ENCODE measurements around the gene ESR2.
"Not testable (repeated sequence)": the region's sequence is repeated elsewhere in the genome, so short reads cannot be mapped to it uniquely, and the experiment has no call there.

ESR2 gene

DNA sequence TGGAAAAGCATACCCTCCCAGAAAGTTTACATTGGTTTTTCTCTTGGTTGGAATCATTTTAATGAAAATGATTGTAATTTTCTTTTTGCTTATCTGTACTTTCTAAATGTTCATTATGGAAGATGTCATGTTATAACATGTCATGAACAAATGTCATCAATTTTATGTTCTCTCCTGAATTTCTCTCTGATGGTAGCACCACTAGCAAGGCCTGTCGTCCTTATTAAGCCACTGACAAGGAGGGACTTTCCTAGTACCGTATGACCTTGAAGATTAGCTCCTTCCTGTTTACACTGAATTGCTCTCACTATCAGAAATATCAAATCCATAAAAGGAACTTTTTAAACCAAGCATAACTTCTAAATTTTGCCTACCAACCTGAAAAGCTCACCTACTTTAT lies 99.0 kb downstream of the ESR2 start:
- FAIRE-seq = no peak

DNA sequence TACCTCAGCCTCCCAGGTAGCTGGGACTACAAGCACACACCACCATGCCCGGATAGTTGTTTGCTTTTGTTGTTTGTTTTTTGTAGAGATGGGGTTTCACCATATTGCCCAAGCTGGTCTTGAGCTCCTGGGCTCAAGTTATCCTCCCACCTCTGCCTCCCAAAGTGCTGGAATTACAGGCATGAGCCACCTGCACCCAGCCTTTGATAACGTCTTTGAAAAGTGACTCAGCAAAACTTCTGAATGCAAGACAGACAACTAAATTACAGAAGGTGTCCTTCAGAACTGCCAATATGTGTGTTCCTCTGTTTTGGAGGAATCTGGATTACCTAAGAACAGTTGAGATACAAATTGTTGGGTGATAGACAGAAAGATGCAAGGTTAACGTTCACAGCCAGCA lies 99.8 kb downstream of the ESR2 start:
- FAIRE-seq = no peak

DNA sequence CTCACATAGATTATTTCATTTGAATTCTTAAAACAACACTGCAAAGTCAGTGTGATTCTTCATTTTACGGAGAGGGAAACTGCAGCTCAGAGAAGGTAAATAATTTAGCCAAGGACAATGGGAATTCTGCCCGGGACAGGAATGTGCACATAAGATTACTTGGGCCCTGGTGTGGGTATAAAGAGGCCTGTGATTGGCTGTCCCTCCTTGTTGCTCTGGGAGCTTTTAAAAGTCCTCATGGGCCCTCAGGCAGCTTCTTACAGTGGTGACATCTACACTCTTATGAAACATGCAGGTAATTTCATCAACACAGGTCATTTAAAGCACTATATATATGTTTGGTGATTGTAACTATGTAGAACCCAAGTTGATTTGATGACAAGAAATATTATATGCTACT lies 100.3 kb downstream of the ESR2 start:
- no peak for FAIRE-seq

DNA sequence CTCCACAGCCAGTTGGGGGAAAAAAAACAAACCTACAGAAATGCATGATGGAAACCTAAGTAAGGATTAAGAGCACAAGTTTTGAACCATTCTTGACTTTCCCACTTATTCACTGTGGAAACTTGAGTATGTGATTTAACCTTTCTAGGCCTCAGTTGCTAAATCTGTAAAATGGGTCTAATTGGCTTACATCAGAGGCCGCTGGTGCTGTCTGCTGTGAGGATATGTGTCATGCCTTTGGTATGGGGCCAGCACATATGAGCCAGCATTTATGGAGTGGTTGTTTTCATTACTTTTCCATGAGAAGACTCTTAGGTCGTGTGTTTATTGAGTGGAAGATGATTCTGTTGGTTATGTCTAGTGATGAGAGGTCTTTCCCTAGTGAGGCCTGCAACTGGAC lies 102.4 kb downstream of the ESR2 start:
- FAIRE-seq = no peak

DNA sequence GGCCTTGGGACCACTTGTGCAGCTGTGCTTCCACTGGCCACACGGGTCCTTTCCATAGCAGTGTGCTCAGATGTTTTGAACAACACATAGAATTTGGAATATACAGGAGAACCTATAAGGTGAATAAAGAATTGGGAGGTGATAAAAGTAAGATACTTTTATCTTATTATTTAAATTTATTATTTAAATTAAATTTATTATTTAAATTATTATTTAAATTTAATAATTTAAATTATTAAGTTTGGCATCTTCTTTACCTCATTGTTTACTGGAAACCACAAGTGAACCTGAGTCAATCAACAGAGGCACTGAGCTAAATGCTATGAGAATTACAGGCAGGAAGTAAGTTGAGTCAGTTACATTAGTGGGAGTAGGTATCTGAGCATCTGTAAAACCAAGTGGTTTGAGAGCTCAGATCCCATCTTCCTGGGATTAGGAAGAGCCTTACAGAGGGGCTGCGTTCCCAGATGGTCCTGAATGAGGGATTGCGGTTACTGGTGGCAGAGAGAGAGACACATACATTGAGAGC lies 103.1 kb downstream of the ESR2 start:
- no peak for FAIRE-seq

DNA sequence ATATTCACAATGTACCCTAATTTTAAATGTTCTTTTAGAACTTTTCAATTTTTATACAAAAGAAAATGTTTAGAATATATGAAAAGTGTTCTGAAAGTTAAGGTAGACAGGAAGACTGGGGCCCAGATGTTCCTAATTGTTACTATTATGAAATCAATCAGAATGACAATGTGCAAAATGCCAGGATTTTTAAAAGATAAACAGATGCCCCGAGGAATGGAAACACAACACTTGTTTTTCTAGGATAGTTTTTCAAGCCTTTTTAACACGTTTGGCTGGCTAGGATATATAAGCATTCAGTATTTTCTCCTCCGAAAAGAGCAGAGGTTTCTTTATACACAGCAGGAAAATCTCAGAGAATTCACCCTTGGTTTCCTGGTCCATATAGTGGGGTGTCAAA lies 106.8 kb downstream of the ESR2 start:
- FAIRE-seq = no peak

DNA sequence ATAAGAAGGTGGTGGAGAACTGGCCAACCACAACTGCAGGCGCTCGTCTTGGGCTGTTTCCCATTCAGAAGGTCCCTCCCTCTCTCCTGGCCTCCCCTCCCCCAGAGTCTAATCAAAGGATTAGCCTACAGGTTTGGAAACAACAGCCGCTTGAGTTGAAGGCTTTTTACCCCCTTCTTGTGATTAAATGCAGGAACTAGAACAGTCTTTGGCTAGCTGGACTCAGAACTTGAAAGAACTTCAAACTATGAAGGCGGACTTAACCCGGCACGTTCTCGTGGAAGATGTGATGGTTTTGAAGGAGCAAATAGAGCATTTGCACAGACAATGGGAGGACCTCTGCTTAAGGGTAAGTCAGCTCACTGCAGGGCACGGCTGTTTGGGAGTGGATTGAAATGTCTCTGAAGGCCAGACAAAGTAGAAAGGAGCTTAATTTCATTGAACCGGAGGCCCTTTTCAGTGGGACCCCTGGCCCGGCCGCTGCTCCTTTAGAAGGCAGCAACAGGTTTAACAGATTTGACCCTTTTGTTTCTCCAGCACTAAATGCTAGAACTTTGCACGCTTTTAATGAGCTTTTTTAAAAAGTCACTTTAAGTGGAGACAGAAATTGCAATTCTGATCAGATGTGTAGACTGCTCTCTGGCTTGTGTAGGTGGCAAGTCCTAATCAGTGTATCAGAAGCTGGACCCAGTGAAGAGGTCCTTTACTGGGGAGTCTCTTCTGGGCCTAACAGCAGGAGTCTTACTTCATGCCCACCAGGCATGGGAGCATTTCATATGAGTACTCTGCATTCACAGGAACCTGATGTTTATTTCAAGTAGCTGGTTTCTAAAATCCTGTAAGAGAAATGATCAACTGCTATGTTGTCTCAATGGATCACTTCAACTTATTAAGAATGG lies 107.7 kb downstream of the ESR2 start:
- FAIRE-seq = no peak

DNA sequence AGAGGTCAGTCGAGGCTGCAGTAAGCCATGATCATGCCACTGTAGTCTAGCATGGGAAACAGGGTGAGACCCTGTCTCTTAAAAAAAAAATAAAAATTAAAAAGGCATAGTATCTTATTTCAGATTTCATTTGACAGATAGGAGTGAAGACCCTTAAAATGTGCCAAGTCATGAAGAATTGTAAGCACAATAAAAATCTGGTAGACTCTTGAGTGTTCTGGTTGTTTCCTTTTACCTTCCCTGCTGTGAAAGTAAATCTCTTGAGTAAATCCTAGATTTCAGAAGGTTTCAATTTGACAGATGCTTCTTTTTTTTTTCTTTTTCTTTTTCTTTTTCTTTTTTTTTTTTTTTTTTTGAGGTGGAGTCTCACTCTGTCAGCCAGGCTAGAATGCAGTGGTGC lies 109.0 kb downstream of the ESR2 start:
- no peak for FAIRE-seq

DNA sequence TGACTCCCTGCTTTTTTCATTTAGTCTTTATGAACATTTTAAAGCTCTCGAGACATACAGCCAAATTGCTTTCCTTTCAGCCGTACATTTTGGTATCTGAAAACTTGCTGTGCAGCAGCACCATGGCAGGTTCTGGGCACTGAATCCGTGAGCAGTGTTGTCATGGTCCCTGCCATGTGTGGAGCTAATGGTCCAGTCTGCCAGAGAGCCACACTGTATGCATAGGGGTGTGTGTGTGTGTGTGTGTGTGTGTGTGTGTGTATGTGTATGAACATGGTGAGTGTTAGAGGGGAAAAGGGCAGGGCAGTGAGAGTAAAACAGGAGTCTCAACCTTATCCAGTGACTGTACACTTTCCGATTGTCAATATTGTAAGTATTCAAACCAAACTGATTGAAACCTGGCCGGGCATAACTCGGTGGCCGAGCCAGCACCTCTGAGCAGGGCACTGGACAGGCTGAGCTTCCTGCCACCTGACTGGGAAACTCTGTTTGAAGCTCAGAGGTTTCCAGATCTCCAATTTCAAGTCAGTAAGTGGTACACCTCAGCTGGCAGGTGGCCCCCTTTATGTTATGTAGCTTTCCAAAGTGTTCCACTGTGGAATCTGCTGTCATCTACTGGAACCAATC lies 110.0 kb downstream of the ESR2 start:
- no peak for FAIRE-seq

DNA sequence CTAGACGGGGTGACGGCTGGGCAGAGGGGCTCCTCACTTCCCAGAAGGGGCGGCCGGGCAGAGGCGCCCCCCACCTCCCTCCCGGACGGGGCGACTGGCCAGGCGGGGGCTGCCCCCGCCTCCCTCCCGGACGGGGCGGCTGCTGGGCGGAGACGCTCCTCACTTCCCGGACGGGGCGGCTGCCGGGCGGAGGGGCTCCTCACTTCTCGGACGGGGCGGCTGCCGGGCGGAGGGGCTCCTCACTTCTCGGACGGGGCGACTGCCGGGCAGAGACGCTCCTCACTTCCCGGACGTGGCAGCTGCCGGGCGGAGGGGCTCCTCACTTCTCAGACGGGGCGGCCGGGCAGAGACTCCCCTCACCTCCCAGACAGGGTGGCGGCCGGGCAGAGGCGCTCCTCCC lies 111.3 kb downstream of the ESR2 start:
- not testable (repeated sequence) for FAIRE-seq

DNA sequence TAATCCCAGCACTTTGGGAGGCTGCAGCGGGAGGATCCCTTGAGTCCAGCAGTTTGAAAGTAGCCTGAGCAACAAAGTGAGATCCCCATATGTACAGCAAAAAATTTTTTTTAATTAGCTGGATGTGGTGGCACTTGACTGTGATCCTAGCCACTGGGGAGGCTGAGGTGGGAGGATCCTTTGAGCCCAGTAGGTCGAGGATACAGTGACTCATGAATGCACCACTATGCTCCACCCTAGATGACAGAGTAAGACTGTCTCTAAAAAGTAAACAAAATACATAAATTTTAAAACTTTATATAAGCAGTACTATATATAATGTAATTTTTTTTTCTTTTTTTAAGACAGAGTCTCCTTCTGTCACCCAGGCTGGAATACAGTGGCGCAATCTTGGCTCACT lies 115.4 kb downstream of the ESR2 start:
- FAIRE-seq = no peak

DNA sequence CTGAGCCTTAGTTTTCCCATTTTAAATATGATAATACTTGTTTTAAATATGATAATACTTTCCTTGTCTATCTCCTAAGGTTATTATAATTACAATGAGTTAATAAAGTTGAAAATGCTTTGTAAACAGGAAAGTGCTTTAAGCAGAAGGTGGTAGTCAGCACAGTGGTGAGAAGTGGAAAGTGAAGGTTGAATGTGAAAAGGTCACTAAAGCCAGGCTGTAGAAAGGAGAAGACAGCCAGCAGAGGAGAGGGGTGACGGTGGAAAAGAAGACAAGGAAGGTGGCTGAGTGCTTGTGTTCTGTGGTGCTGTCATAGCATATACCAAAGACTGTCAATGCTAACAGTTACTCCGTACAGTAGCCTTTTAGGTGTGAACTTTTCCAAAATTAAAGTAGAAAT lies 117.8 kb downstream of the ESR2 start:
- FAIRE-seq = no peak

DNA sequence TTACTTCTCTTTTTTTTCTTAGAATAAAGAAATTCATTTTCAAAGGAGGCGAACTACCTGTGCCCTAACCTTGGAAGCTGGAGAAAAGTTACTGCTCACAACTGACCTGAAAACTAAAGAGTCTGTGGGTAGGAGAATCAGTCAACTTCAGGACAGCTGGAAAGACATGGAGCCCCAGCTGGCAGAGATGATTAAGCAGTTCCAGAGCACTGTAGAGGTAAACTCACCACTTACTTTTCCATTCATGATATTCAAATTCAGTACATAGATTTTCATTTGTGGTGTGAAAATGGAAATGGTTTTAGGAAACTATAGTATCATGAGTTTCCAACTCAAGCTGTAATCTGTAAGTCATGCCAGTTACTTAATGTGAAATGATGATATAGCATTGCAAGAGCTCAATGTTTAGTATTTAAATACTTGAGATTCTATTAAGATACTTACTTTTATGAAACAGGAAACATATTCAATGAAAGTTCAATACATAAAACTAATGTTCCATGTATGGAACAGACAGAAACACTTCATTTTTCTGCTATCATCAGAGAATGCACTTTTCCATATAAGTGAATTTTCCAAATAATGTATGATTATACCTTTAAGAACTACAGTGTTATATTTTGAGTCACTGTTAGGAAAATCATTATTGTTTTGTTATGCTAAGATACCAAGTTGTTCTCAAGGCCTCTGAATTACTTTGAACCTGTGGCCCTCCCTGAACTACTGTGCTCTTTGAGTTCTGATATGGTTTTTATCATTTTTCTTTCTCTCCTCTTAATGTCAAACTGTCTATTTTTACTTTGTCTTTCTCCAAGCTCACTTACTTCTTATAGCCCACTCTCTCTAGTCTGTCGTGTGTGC lies 119.0 kb downstream of the ESR2 start:
- FAIRE-seq = peak; percentile 27

DNA sequence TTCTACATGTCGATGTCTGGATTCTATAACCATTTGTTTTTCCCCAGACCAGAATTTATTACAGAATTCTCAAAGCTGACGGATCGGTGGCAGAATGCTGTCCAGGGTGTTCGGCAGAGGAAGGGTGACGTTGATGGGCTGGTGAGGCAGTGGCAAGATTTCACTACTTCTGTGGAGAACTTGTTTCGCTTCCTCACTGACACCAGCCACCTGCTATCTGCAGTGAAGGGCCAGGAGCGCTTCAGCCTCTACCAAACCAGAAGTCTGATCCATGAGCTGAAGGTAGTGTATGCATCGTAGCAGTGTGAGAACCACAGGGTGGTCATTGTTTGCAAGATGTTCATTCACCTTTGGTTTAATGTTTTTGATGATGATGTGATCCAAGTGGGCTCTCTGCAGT lies 124.0 kb downstream of the ESR2 start:
- FAIRE-seq = no peak

DNA sequence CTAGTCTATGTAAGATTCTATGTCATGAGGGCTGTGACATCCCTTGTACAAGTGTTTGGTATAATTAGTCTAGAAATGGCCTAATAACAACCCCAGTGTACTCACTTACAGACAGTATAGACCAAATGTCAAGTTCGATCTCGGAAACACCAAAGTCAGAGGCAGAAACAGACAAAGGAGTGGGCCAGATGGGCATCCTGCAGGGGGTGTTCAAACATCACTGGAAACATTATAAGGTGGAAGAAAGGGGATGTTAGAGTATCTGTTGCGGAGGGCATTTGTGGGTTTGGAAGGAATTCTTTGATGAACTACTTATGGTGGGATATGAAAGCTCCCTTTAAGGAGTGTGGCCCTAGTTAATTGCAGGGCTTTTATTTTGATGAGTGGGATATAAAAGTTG lies 134.6 kb downstream of the ESR2 start:
- no peak for FAIRE-seq

DNA sequence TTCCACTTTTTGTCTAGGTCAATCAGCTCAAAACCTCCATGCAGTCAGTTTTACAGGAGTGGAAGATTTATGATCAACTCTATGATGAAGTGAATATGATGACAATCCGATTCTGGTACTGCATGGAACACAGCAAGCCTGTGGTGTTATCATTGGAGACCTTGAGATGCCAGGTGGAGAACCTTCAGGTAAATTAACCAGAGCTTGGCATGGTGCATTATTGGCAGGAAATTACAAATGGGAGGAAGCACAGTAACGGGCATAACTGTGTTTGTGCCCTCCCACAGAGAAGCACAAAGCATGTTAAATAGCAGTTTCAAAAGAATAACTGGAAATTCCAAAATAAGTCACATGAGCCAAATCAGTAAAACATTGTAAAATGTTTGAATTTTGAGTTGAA lies 135.6 kb downstream of the ESR2 start:
- no peak for FAIRE-seq

DNA sequence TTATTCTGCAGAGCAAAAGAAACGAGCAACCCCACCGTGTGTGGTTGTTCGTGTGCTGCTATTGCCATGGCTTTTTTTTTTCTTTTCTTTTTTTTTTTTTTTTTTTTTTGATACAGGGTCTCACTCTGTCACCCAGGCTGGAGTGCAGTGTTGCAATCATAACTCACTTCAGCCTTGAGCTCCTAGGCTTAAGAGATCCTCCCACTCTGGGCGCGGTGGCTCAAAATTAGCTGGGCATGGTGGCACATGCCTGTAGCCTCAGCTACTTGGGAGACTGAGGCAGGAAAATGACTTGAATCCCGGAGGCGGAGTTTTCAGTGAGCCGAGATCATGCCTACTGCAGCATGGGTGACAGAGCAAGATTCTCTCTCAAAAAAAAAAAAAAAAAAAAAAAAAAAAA lies 144.2 kb downstream of the ESR2 start:
- no peak for FAIRE-seq

DNA sequence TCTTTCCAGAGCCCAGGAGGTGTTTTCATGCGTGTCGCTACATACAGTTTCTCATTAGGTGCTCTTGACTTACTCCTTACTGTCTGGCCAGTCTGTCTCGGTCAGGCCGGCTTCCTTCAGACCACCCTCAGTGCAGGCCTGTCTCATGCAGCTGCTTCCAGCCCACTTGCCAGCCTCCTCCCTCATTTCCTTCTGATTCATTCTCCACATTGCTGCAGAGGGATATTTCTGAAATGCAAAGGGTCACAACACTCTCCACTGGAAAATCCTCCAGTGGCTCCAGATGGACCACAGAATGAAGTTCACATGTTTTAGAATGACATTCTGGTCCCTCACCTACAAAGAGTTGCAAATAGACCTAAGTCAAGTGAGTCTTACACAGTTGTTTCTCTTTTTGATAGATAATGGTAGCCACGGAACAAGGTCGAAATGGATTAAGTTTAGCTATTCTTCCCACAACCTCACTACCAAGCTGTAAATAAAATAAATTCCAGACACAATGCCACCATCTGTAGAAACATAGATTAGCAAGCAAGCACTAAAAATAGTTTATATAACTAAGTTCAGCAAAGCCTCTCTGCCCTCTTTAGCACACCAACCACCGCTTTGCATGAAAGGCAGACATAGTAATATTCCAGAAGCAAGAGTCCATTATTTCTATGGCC lies 146.9 kb downstream of the ESR2 start:
- no peak for FAIRE-seq

DNA sequence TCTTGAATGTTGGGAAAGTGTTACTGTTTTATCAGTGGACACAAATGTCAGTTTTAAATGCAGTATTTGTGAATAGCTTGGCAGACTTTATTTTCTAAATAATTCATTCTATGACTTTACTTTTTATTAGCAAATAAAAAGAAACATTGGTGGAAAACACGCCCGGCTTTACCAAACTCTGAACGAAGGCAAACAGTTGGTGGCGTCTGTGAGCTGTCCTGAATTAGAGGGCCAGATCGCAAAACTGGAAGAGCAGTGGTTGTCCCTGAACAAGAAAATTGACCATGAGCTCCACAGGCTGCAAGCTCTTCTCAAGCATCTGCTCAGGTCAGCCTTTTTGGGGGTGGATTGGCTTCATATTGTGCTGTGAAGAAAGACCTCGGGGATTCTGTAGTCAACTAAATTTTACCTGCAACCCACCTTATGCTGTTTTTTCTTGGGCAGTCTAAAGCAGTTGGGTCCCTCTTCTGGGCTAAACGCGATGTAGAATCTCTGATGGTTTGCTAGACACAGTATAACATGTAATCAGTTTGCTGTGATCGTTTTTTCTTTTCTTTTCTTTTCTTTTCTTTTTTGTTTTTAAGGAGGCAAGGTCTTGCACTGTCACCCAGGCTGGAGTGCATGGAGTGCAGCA lies 156.4 kb downstream of the ESR2 start:
- FAIRE-seq = no peak

DNA sequence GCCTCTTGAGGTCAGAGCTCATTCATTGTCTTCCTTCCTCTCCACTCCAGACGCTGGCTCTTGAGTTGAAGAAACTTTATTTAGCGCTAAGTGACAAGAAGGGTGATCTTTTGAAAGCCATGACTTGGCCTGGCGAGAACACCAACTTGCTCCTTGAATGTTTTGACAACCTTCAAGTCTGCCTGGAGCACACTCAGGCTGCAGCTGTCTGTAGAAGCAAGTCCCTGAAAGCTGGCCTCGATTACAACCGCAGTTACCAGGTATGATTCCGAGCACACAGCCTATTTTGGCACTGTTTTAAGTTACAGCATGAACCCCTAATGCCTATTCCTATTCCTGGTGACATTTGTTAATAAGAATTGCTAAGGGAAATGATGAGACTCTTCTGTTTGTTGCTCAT lies 167.6 kb downstream of the ESR2 start:
- FAIRE-seq = no peak

DNA sequence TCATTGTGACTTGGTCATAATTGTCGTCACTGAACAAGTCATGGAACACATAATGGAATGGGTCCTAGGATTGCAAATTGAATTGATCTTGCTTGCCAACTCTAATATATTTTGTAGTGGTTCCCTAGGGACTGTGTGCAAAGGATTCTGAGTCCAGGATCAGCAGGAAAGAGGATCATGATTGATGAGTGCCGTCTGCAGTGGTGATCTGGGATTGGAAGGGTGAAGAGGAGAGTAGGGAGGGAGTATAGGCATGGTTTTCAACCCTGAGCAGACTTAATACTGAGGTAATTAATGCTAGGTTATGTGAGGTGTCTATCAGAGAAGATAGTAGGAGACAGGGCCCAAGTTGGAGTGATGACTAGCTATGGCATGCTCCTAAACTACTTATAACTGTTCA lies 168.9 kb downstream of the ESR2 start:
- no peak for FAIRE-seq

DNA sequence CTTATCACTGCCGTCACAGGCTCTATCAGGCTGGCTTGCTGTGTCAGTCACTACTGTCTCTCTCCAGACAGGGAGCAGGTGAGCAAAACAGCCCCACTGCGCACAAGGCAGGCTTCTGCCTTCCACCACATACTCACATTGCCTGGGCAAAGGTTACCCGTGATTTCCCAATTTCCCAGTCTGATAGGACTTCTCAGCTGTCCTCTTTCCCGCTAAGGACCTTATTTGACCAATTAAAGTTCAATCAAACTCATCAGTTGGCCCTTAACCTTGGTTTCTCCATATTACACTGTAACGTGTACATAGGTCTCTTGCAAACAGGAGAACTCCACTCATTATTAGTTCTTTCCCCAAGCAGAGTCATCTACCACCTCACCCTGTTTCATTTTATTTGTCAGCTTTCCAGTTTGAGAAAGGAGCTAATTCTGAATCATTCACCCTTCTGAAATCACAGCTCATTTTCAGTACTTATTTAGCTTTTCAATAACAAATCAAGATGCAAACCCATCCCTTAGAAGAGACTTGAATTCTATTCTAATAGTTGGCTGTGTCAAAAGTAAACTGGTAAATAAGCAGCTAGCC lies 170.8 kb downstream of the ESR2 start:
- FAIRE-seq = no peak
